Panc1 (cell line): ENCODE results near the gene MAP1LC3C. TPM values are rescaled to one million over a fixed set of nuclear protein-coding genes. Genes with fewer than 3 reads are reported as not detected.

Experiments
- ATAC-seq: fragments of 200-7000 bp; cut with Tn5 transposase; 2 replicates; pipeline ENCODE4 v1.9.1; 2020; ENCODE audit warnings: mild to moderate bottlenecking, moderate library complexity
- BruUV-seq: library from RNA; stranded (reverse); fragments of 400-500 nt; replicated peaks from 2 replicates; lab custom pipeline; 2021; lab: Mats Ljungman, UMichigan
- CTCF ChIA-PET: fragments of 300-600 bp; sonication (Branson Sonifier 250); formaldehyde crosslinking; loops from one replicate; lab custom pipeline; 2022; ENCODE audit warnings: antibody characterized with exemption; lab: Charles Lee
- POLR2A ChIA-PET: fragments of 300-600 bp; sonication (Branson Sonifier 250); formaldehyde crosslinking; loops from one replicate; lab custom pipeline; 2022; ENCODE audit warnings: antibody characterized with exemption; lab: Charles Lee
- DNase-seq: peaks from one replicate; pipeline ENCODE4 v3.0.0-alpha.2; 2010; ENCODE audit warnings: low read depth, low spot score
- H3K27ac ChIP-seq: 2 replicates; pipeline ENCODE4 v1.5.1; 2011; ENCODE audit warnings: mild to moderate bottlenecking, low read length, inconsistent platforms
- H3K27me3 ChIP-seq: fragments of 200-500 bp; sonication (Bioruptor generic); 2 replicates; pipeline ENCODE4 v1.6.0; 2014; ENCODE audit warnings: low read length, inconsistent platforms; ENCODE audit not compliant: control insufficient read depth, insufficient read depth
- H3K36me3 ChIP-seq: fragments of 200-500 bp; sonication (Bioruptor generic); 2 replicates; pipeline ENCODE4 v1.5.1; 2014; ENCODE audit warnings: inconsistent platforms, mild to moderate bottlenecking, low read length, moderate library complexity; ENCODE audit not compliant: control insufficient read depth, insufficient read depth
- H3K4me1 ChIP-seq: 2 replicates; pipeline ENCODE4 v1.5.1; 2011; ENCODE audit warnings: inconsistent platforms, mild to moderate bottlenecking, low read length, moderate library complexity; ENCODE audit not compliant: control insufficient read depth, insufficient read depth
- H3K4me3 ChIP-seq, 2 experiments: 2 replicates each; pipeline ENCODE4 v1.5.1; 2011 to 2012; ENCODE audit warnings: low read depth in 2 of 2, low read length in 2 of 2, mild to moderate bottlenecking in 2 of 2, inconsistent platforms in 1 of 2, moderate library complexity in 1 of 2
- H3K9me3 ChIP-seq: fragments of 200-500 bp; sonication (Bioruptor generic); 2 replicates; pipeline ENCODE4 v1.5.1; 2014; ENCODE audit warnings: low read depth, mild to moderate bottlenecking, inconsistent platforms, low read length, moderate library complexity; ENCODE audit not compliant: control insufficient read depth, insufficient read depth
- CTCF ChIP-seq: fragments of 450-650 bp; IDR thresholded peaks from 2 replicates; pipeline ENCODE4 v1.5.1; 2017; ENCODE audit warnings: mild to moderate bottlenecking
- POLR2AphosphoS5 ChIP-seq: IDR thresholded peaks from 2 replicates; pipeline ENCODE4 v1.6.1; 2012; ENCODE audit warnings: mild to moderate bottlenecking, low read depth, low read length, moderate library complexity
- REST ChIP-seq, 2 experiments: IDR thresholded peaks; 2 replicates each; pipeline ENCODE4 v1.6.1; 2011 to 2012; ENCODE audit warnings: low read depth in 2 of 2, control low read depth in 1 of 2, low read length in 1 of 2, mild to moderate bottlenecking in 1 of 2, moderate library complexity in 1 of 2; ENCODE audit not compliant: insufficient read depth in 1 of 2
- SIN3A ChIP-seq: IDR thresholded peaks from 2 replicates; pipeline ENCODE4 v1.6.1; 2012; ENCODE audit warnings: low read depth, mild to moderate bottlenecking, low read length, moderate library complexity, borderline replicate concordance; ENCODE audit not compliant: insufficient read depth
- TCF7L2 ChIP-seq: IDR thresholded peaks from 2 replicates; pipeline ENCODE4 v1.6.1; 2011; ENCODE audit warnings: mild to moderate bottlenecking, low read depth, low read length, inconsistent platforms
- in situ Hi-C: cut with HindIII; loops from 2 replicates; pipeline ENCODE4 v1.10.0; 2016; ENCODE audit warnings: low sequenced_read_pairs, low pct_unique_long_range_greater_than_20kb
- intact Hi-C: fragments of 100-400 bp; cut with micrococcal nuclease; formaldehyde crosslinking; loops from one replicate; pipeline ENCODE4 v1.10.0; 2022; ENCODE audit not compliant: unreplicated experiment
- total RNA-seq: library from RNA; stranded (reverse); gene quantifications from one replicate; pipeline ENCODE4 v1.2.1, GENCODE V29; 2021; ENCODE audit not compliant: unreplicated experiment

MAP1LC3C gene
- total RNA-seq, 1 experiment from 2014 or later: 0.21 TPM

- DNase-seq: no peak
- POLR2A ChIA-PET: no interaction called here
- no peaks in the 10 kb centered on the region for H3K36me3 ChIP-seq
- no peaks in the 10 kb centered on the region for H3K9me3 ChIP-seq
- no peak for ATAC-seq
- no peaks in the 10 kb centered on the region for H3K4me1 ChIP-seq
- no peaks in the 10 kb centered on the region for H3K27me3 ChIP-seq
- in situ Hi-C loops (no loop called here), intact Hi-C loops (no loop called here)
- TF ChIP-seq CTCF (no peak), TCF7L2 (no peak), SIN3A (no peak), POLR2AphosphoS5 (no peak), REST (IDR thresholded peaks at IDR 0.05; ENCODE audit: insufficient read depth in 1 of 2, low read depth in 2 of 2, low read length in 1 of 2) (no peak)
- no peak overlapping the region for H3K4me3 ChIP-seq
- CTCF ChIA-PET: no interaction called here
- no peak overlapping the region for H3K27ac ChIP-seq
- no TSS peak for BruUV-seq
Measured at GRCh38 chr1:241964550-241965282, 34.2 kb downstream of the MAP1LC3C start.

GRCh38 chr1:241963722-241964121 is 35.2 kb downstream of the MAP1LC3C start:
- no peak for TF ChIP-seq REST (IDR thresholded peaks at IDR 0.05; ENCODE audit: insufficient read depth in 1 of 2, low read depth in 2 of 2, low read length in 1 of 2)
- no peak for TF ChIP-seq POLR2AphosphoS5
- TF ChIP-seq TCF7L2: no peak
- TF ChIP-seq CTCF: no peak
- no peak for TF ChIP-seq SIN3A
- Histone ChIP-seq H3K36me3 (no peaks in the 10 kb centered on the region), H3K9me3 (no peaks in the 10 kb centered on the region), H3K27ac (no peak overlapping the region), H3K27me3 (no peaks in the 10 kb centered on the region), H3K4me3 (no peak overlapping the region), H3K4me1 (no peaks in the 10 kb centered on the region)
- intact Hi-C loops: no loop called here
- POLR2A ChIA-PET: no interaction called here
- DNase-seq: no peak
- no peak for ATAC-seq
- in situ Hi-C loops: no loop called here
- no TSS peak for BruUV-seq
- CTCF ChIA-PET: no interaction called here
